Measurements from ENCODE around the gene SHANK2.

- no peak for TF ChIP-seq CTCF (IDR thresholded peaks at IDR 0.05)
- TF ChIP-seq POLR2A (IDR thresholded peaks at IDR 0.05), result no peak
Observed at GRCh38 chr11:71253794-71254193, 1.4 kb upstream of the SHANK2 start.
